MV-4-11 (cell line): Measurements from ENCODE around the gene IMP3.
A peak's percentile ranks its signal among the peaks of the same experiment; 100 is the strongest.
"Not testable (repeated sequence)": the region's sequence is repeated elsewhere in the genome, so short reads cannot be mapped to it uniquely, and the experiment has no call there.

Experiments used
- DNase-seq: peaks from one replicate; lab custom pipeline; 2025; lab: John Stamatoyannopoulos, UW

IMP3 gene

DNA sequence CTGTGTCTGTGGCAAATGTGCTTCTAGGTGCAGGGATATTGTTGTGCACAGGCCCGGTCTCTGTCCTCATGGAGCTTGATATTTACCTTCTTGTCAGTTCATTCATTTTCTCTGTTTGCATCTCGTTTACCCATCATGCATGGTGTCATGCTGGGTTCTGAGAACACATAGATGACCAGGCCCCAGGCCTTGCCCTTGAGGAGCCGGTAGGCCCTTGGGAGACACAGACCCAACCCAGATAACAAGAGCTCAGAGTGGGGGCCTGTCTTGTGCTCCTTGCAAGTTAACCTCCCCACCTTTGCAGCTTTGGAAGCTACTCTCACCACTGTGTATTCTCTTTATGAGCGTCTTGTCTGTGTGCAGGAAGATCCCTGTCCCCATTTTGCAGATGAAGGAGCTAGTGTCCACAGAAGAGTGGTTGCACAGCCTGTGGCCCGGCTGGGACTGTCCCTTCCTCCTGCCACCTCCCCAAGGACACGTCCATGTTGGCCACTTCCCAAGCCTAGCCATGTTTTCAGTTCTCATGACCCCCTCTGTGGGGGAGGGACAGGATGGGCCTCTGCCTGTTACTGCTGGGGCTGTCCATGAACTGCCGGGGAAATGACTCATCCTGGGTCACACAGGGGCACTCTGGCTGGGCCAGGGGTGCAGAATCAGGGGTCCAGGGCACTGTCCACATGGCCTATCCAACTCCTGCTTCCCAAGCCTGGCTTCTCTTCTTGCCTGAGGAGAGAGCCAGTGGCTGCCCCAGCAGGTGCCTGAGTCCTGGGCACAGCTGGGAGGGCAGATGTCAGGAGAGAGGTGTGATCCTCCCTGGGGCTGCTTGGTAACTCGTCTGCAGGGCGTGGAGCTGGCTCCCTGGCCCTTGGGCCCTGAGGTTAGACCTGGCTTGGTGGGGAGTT is 11.1 kb upstream of the IMP3 start:
- DNase-seq: peak; percentile 34

DNA sequence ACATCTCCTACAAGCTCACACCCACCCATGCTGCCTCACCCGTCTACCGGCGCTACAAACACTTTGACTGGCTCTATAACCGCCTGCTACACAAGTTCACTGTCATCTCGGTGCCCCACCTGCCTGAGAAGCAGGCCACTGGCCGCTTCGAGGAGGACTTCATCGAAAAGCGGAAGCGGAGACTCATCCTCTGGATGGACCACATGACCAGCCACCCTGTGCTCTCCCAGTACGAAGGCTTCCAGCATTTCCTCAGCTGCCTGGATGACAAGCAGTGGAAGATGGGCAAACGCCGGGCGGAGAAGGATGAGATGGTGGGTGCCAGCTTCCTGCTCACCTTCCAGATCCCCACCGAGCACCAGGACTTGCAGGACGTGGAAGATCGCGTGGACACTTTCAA is 9.8 kb upstream of the IMP3 start:
- DNase-seq: no peak

DNA sequence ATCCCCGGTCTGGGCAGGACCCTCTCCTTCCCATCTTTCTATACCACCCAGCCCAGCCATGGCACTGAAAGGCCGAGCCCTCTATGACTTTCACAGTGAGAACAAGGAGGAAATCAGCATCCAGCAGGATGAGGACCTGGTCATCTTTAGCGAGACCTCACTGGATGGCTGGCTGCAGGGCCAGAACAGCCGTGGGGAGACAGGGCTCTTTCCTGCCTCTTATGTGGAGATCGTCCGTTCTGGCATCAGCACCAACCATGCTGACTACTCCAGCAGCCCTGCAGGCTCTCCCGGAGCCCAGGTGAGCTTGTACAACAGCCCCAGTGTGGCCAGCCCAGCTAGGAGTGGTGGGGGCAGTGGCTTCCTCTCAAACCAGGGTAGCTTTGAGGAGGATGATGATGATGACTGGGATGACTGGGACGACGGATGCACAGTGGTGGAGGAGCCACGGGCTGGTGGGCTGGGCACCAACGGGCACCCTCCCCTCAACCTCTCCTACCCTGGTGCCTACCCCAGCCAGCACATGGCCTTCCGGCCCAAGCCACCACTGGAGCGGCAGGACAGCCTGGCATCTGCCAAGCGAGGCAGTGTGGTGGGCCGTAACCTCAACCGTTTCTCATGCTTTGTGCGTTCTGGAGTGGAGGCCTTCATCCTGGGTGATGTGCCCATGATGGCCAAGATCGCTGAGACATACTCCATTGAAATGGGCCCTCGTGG is 9.2 kb upstream of the IMP3 start:
- no peak for DNase-seq

DNA sequence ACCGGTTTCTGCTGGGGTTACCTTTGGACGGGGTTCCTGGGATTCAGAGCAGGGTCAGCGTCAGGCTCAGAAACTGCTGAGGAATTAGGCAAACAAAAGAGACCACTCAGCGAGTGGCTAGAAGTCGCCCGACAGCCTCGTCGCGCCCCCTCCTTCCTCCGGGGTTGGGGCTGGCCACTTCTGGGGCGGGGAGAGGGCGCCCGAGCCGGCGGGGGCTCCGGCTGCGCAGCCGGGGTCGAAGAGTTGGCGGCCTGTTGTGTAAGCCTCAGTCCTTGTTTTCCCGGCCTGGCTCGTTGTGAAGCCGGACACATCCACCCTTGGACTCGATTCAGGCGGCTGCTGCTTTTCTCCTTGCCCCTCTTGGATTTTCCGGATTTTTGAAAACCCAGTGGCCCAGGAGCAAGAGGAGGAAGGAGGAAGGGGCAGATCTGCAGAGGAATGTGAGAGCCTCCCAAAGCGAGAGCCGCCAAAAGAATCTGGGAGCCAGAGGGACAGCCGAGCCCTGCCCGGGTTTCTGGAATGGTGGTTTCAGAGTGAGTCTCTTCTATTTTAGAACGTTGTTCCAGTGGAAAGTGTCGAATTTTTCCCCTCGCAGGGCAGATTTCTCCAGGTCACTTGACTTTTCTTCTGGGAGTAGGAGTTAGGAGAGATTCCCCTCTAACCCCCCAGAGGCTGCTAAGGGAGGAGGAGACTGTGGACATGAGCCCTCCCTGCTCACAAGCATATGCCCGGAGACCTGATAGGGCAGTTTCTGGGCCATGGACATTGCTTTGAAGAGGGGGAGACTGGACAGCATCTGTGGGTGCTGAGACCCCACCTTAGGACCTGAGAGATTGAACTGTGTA is 8.4 kb upstream of the IMP3 start:
- no peak for DNase-seq

DNA sequence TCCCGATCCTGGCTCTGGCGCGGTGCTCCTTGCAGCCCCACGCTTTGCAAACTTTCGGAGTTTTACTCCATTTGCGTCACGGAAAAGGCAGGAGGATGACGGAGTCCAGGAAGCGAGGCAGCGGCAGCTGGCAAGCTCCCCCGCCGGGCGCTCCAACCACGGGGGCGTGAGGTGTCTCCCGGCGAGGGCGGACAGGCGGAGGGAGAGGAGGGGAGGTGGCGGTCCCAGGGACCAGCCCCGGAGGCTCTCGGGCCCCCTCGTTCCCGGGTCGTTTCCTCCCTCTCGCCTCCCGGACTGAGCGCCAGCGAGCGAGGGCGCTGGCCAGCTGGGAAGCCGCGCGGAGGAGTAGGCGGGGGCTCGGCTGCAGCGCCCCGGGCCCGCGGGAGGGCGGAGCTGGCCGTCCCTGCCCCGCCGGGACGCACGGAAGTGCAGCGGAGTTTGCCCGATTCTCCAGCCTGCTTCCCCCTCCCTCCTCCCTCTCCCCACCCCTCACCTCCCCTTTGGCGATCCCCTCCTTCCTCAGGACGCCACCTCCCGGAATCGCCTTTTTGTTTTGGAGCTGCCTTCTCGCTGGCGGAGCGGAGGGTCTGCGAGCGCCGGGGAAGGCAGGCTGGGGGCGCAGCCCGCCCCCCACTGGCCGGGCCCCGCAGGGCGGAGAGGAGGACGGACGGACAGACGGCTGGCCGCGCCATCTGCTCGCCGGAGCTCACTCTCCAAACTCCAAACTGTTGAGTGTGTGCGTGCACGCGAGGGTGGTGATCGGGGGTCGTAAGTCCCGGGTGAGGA is 7.5 kb upstream of the IMP3 start, which contains the start of gene SNX33:
Gene SNX33, plus strand, starts transcription at position 543 of the 786 bp plus-strand sequence. CDS start 1,191 bp downstream, outside the sequence.
- peak; percentile 47 for DNase-seq

DNA sequence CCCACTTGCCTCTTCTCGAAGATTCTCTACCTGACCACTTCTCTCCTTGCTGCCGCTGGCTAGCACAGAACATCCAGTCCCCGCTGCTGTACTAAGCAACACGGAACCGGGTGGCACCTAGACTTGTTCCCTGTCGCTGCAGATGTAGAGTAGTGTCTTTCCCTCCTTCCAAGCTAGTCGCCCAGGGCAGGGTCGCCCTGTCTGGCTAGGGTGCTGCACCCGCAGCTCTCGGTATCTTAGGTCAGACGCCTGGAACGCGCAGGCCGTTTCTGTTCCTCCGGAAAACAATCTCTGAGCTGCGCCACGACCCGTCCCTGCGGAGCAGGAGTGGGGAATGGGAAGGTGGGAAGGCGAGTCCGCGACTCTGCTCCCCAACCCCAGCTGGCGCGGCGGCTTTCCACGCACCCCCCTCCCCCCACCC is 6.9 kb upstream of the IMP3 start:
- no peak for DNase-seq

DNA sequence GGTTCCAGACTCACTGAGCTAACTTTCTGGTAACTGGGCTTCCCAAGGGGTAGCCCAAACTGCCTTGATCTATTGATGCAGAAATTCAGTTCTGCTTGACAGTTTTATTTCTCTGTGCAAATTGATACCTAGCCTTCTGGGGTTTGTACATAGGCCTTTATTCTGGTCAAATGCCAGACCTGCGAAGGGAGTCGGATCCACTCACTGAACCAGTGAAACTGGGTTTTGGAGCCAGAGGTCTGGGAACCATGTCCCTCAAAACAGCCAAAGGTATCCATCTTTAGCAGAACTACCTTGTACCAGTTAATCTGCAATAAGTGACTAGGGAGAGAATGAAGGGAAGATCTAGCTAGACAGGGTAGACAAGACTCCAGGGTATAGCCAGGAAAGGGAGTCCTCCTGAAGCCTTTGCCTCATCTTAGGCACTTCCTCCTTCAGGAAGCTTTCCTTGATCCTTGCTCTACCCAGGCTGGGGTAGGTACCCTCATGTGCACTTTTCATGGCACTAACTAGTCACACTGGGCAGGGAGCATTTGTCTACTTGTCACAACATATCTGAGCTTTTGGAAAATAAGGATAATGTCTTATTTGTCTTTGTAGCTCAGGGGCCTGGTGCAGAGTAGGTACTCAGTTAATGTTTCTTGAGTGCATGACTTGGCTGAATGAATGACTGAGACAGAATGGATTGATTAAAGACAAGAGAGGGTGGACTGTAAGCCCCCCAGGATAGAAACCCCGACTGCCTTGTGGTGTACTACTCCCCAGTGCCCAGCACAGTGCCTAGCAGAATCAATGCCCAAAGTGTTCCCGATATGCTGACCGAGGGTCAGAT is 6.3 kb upstream of the IMP3 start:
- no peak for DNase-seq

DNA sequence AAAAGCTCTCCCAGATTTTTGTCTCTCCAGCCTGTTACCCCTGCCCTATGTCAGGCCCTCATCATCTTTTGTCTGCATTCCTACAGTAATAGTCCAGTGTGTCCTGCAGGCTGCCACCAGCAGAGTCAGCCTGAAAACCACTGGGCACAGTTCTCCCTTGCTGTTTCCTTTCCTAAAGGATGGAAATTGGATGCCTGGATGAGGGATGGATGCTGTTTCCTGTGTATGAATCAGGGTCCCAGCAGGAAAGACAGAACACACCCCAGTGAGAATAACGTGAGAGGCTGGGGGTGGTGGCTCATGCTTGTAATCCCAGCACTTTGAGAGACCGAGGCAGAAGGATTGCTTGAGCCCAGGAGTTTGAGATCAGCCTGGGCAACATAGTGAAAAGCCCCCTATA is 4.4 kb upstream of the IMP3 start:
- DNase-seq: no peak

DNA sequence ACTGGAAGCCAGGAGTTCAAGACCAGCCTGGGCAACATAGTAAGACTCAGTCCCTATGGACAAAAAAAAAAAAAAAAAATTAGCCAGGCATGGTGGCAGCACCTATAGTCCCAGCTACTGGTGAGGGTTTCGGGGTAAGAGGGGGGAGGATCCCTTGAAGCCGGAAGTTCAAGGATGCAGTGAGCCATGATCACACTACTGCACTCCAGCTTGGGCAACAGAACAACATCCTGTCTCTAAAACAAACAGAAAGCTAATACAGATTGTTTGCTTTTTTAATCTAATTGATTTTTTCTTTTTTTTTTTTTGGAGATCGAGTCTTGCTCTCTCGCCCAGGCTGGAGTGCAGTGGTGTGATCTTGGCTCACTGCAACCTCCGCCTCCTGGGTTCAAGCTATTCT is 1.6 kb upstream of the IMP3 start:
- DNase-seq: no peak

DNA sequence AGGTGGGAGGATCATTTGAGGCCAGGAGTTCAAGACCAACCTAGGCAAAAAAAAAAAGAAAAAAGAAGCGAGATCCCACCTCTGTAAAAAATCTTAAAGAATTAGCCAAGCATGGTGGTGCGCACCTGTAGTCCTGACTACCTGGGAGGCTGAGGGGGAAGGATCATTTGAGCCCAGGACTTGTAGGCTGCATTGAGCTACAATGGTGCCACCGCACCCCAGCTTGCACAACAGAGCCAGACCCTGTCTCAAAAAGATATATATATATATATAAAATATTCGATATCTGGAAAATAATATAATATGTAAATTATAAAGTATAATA is 1.1 kb upstream of the IMP3 start:
- no peak for DNase-seq

DNA sequence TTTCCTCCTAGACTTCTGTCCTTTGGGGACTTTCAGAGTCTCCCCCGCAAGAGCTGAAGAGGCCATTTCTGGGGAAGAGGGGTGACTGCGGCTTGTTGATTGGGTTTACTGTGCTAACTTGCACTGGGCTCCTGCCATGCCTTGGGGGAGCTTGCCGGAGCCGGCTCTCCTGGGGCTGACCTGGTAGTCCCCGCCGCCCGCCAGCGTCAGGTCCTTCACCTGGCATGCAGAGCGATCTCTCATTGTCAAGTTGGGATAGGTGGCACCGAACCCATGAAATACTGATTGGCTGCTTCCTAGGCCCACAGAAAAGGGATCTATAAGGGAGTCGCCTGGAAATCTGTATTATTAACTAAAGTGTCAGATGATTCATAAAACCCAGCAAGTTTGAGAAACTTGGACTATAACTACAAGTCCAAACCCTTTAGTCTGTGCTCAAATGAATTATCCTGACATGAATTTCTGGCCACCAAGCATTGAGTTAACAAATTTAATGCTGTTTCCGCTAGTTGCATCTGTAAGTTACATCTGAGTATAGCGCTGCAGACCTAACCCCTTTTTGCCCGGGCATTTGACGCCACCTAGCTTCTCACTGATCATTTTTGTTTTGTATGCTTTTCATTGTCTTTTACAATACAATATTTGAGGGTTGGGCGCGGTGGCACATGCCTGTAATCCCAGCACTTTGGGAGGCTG is 607 bp upstream of the IMP3 start:
- DNase-seq: peak; percentile 74

DNA sequence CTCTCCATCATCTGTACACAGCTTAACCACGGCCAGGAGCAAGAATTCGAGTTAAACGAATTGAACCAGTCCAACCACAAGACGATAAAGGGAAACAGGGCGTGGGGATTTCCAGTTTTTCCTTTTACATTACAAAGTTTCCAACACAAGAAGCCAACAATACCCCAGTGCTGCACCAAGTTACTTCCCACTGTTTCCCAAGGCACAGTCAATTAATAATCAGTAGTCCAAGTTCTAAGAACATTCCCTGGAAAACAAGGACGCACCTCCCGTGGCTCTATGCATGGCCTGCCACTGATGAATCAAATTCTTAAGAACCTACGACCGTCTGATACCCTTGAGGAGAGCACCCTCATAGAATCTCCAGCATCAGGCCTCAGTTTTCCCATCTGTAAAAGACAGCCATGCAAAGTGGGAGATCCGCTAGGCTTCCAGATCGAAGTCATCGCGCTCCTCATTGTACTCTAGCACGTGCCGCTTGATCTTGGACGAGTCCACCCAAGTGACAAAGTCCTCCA is 774 bp downstream of the IMP3 start:
- no peak for DNase-seq

DNA sequence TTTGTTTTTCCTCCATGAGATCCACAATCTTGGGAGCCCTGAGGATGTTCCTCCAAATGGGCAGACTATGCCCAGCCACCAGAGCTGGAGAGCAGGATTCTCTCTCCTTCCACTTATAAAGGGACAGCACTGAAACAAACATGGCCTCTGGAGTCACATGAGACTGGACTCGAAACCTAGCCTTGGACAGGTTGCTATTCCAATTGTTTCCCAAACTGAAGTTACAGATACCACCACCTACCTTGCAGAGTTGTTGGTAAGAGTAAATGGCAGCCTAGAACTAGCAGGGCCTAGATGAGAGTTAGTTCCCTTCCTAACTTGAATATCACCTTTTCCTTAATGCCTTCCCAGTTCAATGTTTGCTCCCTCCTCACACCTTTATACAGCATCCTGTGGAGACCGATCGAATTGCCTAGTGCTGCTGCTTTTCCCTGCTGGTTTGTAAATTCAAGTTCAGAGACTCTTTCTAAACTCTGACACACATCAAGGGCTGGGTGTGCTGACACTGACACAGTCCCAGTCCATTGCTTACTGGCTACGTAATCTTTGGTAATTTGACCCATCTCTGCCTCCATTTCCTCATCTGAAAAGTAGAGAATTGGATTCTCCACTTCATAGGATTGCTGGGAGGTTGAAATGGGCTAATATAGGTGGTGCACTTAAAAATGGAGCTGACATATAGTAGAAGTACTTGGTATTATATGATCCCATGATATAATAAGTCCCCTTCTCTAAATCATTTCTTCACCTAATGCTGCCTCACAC is 2.6 kb downstream of the IMP3 start:
- no peak for DNase-seq

DNA sequence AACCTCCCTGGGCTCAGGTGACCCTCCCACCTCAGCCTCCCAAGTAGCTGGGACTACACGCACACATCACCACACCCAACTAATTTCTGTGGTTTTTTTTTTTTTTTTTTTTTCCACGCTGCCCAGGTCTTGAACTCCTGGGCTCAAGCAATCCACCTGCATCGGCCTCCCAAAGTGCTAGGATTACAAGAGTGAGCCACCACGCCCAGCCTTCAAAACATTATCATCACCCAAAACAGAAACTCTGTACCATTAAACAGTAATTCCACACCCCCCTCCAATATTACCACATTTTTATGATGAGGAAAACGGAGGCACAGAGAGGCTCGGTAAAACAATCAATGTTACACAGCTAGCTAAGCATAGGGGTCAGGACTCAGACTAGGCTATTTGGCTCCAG is 4.0 kb downstream of the IMP3 start:
- DNase-seq: no peak

DNA sequence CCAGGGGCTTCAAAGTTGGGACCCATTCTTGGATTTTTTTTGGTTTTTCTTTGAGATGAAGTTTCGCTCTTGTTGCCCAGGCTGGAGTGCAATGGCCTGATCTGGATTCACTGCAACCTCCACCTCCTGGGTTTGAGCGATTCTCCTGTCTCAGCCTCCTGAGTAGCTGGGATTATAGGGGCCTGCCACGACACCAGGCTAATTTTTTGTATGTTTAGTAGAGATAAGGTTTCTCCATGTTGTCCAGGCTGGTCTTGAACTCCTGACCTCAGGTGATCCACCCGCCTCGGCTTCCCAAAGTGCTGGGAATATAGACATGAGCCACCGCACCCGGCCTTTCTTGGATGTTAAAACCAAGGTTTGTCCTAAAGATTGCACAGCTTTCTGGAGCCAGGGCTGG is 6.1 kb downstream of the IMP3 start:
- DNase-seq: not testable (repeated sequence)

DNA sequence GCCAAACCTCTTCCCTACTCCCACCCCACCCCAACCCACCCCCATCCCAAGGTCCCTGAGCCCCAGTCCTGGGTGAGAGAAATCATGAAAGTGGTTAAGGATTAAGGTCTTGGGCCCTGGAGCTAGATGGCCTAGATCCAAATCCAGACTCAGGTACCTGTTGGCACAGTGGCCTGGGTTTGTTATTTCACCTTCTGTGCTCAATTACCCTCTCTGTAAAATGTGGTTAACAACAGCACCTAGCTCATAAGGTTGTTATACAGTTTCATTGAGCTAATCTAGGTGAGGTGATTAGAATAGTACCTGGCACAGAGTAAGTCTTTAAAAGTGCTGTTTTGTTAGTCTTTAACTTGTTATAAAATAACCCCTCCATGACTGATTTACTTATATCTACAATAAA is 8.1 kb downstream of the IMP3 start:
- no peak for DNase-seq

DNA sequence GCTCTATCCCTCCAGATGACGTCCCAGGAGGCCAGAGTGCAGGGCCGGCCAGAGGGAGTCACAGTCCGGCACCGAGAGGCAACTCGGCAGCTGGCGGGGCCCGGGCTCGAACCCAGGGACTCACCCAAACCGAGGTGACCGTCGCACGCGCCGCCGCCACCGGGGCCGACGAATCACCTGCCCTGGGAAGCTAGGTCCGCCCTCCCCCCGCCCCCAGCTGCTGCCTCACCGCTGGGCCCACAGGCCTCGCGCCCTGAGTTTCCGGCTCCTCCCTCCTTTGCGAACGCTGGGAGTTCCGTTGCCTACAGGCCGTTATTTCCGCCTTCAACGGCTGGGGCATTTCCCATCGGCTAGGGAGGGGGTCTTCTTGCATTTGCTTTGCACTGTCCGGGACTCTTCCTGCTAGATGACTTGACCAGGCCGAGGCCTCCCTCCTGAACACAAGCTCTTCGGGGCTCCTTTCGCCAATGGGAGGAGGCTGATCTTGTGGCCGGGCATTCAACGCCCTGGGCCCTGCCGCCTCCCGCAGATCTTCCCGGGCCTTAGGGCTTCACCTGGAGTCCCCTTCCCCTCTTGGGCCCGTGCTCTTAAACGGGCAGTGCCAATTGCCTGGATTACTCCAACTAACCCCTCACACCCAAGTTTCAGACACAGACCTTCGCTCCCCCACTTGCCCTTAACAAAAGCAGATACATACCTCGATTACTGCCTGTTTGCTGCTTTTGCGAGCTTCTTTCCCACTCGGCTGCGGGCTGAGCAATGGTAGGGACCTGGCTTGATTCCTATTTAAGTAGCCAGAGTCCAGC is 14.3 kb downstream of the IMP3 start, which contains the start of gene SNUPN:
Gene SNUPN, minus strand, starts transcription at position 184 of the 806 bp plus-strand sequence. CDS start 4,674 bp downstream, outside the sequence.
- peak; percentile 92 for DNase-seq

DNA sequence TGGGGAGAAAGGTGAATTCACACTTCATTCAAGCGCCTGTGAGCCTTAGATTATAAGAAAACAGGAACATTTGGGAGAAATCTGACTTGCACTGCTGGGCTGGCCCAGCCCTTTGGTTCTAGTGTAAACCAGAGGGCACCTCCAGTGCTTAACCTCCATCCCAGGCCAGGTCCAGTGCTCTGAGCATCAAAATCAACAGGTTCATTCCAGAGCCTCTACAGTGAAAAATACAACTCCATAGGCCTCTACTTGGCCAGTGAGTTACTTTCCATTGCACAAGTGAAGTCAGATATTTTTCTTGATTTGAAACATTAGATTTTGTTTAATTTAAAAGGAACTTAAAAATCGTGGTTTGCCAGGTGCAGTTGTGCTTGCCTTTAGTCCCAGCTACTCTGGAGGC is 17.5 kb downstream of the IMP3 start:
- no peak for DNase-seq
